ENCODE results near the gene FBXW2. TPM values are rescaled to one million over a fixed set of nuclear protein-coding genes. Genes with fewer than 3 reads are reported as not detected.
A peak's percentile ranks its signal among the peaks of the same experiment; 100 is the strongest.

The FBXW2 gene
- polyA plus RNA-seq, 6 donors from 2014 or later = 23.2 to 32.3 (median 31.6) TPM

DNA sequence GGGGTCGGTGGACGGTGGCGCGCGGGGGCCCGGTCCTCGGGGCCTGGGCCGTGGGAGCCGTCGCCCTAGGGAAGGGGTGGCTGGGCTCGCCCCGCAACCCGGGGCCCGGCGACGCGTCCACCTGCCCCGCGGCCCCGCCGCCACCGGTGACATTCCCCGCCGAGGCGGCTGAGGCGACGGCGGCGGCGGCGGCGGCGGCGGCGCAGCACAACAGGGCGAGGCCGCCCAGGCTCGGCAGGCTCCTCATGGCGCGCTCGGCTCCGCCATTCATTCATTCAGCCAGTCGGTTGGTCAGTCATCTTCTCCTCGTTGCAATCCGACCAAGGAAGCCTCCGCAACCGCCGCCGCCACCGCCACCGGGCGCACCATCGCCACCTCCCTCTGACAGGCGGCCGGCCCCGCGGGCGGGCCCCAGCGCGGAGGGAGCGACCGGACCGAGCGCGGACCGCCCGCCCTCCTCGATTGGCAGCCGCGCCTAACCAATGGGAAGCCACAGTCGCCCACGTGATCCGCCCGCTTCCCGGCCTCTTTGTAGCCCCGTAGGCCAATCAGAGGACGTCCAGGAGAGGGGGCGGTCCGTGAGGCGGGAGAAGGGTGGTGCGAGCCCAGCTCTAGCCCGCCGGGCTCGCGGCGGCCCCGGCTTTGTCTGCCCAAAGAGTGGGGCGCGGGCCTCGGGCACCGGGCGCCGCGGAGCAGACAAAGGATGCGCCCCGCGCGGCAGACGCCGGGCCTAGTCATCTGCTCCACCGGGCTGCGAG is 78.9 kb downstream of the FBXW2 start, which contains the start of gene MEGF9:
TSS of gene MEGF9 (minus strand) at position 383 of the 758 bp plus-strand sequence. CDS start at position 271, 112 bp downstream.
- no peaks in the 10 kb centered on the region for H3K36me3 Mint-ChIP-seq
- peaks cover 19 to 45% (median 27%) of the 10 kb centered on the region in 3 donors for H3K4me1 Mint-ChIP-seq
- peak within 1 kb of the TSS; percentile 45 to 92 (median 88) for H3K27ac Mint-ChIP-seq
- ATAC-seq (ENCODE audit: low read depth in 2 of 2) (peak; percentile 93), DNase-seq (peak; percentile 96)
- no peaks in the 10 kb centered on the region for H3K9me3 Mint-ChIP-seq
- H3K4me3 Mint-ChIP-seq = peak within 1 kb of the TSS; percentile 90 to 98 (median 96)
- H3K27me3 Mint-ChIP-seq = no peaks in the 10 kb centered on the region

DNA sequence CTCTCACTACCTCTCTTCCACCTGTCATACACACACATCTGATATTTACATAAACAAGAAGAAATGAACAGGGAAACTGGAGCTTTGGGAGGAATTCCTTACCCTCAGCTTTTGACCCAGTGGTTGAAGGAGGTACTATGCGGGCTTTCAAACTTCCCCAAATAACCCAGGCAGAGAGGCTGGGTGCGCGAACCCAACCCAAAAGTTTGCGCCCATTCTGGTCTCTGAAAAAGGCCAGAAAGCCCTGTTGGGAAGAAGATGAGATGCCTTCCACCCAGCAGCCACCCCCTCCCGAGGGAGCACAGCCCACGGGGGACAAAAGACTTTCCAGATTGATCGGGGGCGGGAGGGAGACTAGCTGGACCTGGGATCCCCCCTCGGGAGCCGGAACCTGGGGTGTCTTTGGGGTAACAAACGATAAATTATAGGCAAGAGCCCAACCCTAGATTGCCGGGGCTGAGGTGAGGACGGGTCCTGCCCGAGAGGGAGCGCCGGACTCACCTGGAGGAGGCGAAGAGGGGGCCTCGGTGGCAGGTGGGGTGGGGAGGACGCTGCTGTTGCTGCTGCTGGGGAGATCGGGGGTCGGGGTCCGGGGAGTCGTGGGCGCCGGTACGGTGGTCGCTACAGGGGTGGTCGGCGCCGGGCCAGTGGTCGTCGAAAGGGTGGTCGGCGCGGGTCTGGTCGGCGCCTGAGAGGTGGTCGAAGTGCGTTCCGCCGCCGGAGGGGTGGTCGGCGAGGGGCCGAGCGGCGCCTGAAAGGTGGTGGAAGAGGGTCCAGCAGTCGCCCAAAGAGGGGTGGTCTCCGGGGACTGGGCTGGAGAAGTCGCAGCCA is 79.7 kb downstream of the FBXW2 start:
- Mint-ChIP-seq H3K36me3 (no peaks in the 10 kb centered on the region), H3K27ac (peak overlapping the region; percentile 35 to 92 (median 87)), H3K4me1 (peaks cover 19 to 49% (median 27%) of the 10 kb centered on the region in 3 donors), H3K9me3 (no peaks in the 10 kb centered on the region), H3K4me3 (peak overlapping the region; percentile 90 to 98 (median 95)), H3K27me3 (no peaks in the 10 kb centered on the region)
- ATAC-seq (ENCODE audit: low read depth in 2 of 2) (no peak), DNase-seq (peak; percentile 27)

DNA sequence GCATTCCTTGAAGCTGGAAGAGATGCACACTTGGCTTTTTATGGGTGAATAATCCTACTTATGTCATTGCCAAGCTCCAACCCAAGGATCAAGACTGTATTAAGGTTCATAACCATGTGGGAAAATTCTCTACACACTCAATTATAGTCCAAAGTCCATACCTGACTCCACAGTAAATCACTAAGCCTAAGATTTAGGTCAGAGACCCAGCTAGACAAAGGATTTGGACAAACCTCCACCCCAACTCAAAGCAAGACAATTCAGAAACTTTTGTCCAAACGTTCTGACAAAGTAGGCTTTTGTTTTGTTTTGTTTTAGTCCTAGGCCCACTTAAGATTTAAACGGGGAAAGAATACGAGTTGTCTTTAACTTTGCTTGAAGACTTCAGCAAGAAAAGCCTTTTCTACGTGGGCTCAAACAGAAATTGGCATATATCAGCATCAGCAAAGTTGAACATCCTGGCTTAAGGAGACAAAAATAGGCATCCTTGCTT is 80.6 kb downstream of the FBXW2 start:
- Mint-ChIP-seq H3K36me3 (no peaks in the 10 kb centered on the region), H3K9me3 (no peaks in the 10 kb centered on the region), H3K4me3 (peak overlapping the region; percentile 90 to 98 (median 95)), H3K4me1 (peaks cover 19 to 49% (median 27%) of the 10 kb centered on the region in 3 donors), H3K27me3 (no peaks in the 10 kb centered on the region), H3K27ac (peak overlapping the region in 3 of 6 donors; percentile 81 to 92 (median 92))
- DNase-seq (no peak), ATAC-seq (ENCODE audit: low read depth in 2 of 2) (no peak)

DNA sequence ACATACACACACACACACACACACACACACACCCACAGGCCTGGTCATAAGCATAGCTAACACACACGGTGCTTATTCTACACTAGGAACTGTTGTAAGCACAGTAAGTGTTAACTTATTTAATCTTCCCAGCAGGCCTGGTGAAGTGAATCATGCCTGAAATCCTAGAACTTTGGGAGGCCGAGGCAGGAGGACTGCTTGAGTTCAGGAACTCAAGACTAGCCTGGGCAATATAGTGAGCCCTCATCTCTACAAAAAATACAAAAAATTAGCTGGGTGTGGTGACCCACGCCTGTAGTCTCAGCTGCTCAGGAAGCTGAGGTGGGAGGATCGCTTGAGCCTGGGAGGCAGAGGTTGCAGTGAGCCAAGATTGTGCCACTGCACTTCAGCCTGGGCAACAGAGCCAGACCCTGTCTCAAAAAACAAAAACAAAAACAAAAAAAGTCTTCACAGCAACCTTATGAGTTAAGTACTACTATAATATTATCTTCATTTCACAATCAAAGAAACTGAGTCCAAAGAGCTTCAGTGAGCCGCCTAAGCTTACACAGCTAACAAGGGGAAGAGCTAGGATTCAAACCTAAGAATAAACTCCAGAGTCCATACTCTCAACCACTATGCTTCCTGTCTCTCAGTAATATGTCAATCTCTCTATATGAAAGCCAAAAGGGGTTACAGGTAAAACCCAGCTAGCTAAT is 81.2 kb downstream of the FBXW2 start:
- Mint-ChIP-seq H3K27me3 (no peaks in the 10 kb centered on the region), H3K4me1 (peaks cover 19 to 49% (median 27%) of the 10 kb centered on the region in 3 donors), H3K27ac (peak overlapping the region; percentile 29 to 92 (median 88)), H3K36me3 (no peaks in the 10 kb centered on the region), H3K4me3 (peak overlapping the region; percentile 90 to 98 (median 95)), H3K9me3 (no peaks in the 10 kb centered on the region)
- DNase-seq (no peak), ATAC-seq (ENCODE audit: low read depth in 2 of 2) (no peak)

DNA sequence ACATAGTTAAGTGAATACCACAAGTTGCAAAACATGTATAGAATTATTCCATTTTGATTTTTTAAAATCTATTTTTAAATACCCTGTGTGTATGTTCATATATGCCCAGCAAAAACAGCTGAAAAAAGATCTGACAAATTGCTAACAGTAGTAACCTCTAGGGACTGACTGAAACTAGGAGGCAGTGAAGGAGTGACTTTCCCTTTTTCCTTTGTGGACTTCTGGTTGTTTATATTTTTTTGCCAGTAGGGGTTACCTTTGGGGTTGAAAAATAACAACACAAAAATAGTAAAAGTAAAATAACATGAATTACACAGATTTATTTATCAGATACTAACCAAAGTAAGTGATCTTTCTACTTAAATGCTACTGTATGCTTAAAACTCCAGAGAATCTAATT is 81.9 kb downstream of the FBXW2 start:
- ATAC-seq (ENCODE audit: low read depth in 2 of 2) (no peak), DNase-seq (no peak)
- Mint-ChIP-seq H3K27me3 (no peaks in the 10 kb centered on the region), H3K9me3 (no peaks in the 10 kb centered on the region), H3K4me3 (peak overlapping the region in 6 of 8 donors; percentile 25 to 98 (median 95)), H3K27ac (peak overlapping the region in 4 of 6 donors; percentile 81 to 92 (median 90)), H3K36me3 (no peaks in the 10 kb centered on the region), H3K4me1 (peaks cover 19 to 52% (median 27%) of the 10 kb centered on the region in 3 donors)

DNA sequence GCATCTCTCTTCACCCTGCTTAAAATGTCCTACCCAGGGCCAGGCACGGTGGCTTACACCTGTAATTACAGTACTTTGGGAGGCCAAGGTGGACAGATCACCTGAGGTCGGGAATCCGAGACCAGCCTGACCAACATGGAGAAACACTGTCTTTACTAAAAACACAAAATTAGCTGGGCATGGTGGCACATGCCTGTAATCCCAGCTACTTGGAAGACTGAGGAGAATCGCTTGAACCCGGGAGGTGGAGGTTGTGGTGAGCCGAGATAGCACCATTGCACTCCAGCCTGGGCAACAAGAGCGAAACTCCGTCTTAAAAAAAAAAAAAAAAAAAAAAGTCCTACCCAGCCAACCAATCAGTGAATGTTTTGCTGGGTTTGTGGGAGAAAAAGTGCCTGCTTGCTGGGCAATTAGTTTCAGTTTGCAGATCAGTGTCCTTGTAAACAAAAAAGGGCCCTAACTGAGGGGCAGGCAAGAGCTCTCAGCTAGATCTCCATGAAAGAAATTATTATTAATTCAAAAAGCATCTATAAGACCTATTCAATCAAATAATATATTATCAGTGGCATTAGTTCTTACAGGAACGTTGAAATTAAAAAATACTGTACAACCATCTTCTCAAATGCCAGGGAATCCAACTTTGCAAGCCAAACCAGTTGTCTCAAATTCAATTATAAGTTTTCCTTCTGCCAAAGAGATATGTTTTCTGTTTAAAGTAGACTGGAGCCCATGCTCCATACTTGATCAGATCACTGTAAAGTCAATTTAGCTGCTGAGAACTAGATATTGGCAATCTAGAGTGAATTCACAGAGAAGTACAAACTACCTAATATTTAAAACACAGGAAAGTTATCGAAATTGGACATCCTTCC is 82.9 kb downstream of the FBXW2 start:
- Mint-ChIP-seq H3K9me3 (no peaks in the 10 kb centered on the region), H3K4me3 (peak overlapping the region; percentile 67 to 98 (median 87)), H3K27me3 (no peaks in the 10 kb centered on the region), H3K4me1 (peaks cover 19 to 52% (median 27%) of the 10 kb centered on the region in 3 donors), H3K36me3 (no peaks in the 10 kb centered on the region), H3K27ac (peak overlapping the region; percentile 27 to 92 (median 85))
- DNase-seq = peak; percentile 48
- ATAC-seq (ENCODE audit: low read depth in 2 of 2) = no peak

- Mint-ChIP-seq H3K27me3 (no peaks in the 10 kb centered on the region), H3K9me3 (no peaks in the 10 kb centered on the region), H3K4me1 (peaks cover 19 to 48% (median 22%) of the 10 kb centered on the region in 3 donors), H3K4me3 (peak overlapping the region in 6 of 8 donors; percentile 70 to 98 (median 88)), H3K27ac (peak overlapping the region in 4 of 6 donors; percentile 14 to 92 (median 56)), H3K36me3 (no peaks in the 10 kb centered on the region)
- ATAC-seq (ENCODE audit: low read depth in 2 of 2) (no peak), DNase-seq (no peak)
Observed at GRCh38 chr9:120708526-120709224, 84.5 kb downstream of the FBXW2 start.

DNA sequence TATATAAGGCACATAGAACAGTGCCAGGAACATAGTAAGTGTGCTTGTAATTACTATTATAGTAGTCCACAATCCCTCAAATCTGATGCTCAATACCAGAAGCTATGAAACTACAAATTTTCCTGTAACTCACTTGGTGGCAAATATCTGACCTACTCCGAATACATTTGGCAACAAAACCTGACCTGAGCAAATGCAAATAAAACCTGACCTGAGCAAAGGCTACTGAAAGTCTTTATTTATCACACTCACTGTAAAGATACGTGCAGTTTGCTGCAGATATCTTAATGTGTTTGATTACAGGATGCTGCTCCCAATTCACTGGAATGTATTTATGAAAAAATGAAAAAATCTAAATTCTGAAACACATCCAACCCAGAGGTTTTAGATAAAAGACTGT is 86.0 kb downstream of the FBXW2 start:
- H3K27ac Mint-ChIP-seq = peak overlapping the region in 1 of 6 donors; percentile 50
- DNase-seq = no peak
- peak overlapping the region in 1 of 8 donors; percentile 21 for H3K4me3 Mint-ChIP-seq
- H3K36me3 Mint-ChIP-seq = no peaks in the 10 kb centered on the region
- no peak for ATAC-seq (ENCODE audit: low read depth in 2 of 2)
- peaks cover 7 to 34% (median 8%) of the 10 kb centered on the region in 3 donors for H3K4me1 Mint-ChIP-seq
- no peaks in the 10 kb centered on the region for H3K9me3 Mint-ChIP-seq
- H3K27me3 Mint-ChIP-seq = no peaks in the 10 kb centered on the region

Other genes starting within 250 kb of the FBXW2 start
- 10 to 100 TPM; 10.5 to 45.0 (median 26.7) TPM for gene CDK5RAP2, start 213.2 kb downstream of the FBXW2 start, polyA plus RNA-seq (ENCODE audit: low read depth in 6 of 6)
- 1 to 10 TPM; 4.4 to 5.6 (median 5.0) TPM for gene MEGF9, start 78.9 kb downstream of the FBXW2 start, polyA plus RNA-seq (ENCODE audit: low read depth in 6 of 6)
- 10 to 100 TPM in 5 of 6 donors, 1 to 10 TPM in 1; 3.6 to 22.8 (median 17.4) TPM for gene PSMD5, start 49.5 kb upstream of the FBXW2 start, polyA plus RNA-seq (ENCODE audit: low read depth in 6 of 6)
- gene PHF19, start 83.8 kb upstream of the FBXW2 start, polyA plus RNA-seq (ENCODE audit: low read depth in 6 of 6) = 1 to 10 TPM in 5 of 6 donors, under 1 TPM in 1; 0.26 to 5.4 (median 3.5) TPM
- gene TRAF1, start 133.4 kb upstream of the FBXW2 start, polyA plus RNA-seq (ENCODE audit: low read depth in 6 of 6) = under 1 TPM; 0.34 to 0.97 (median 0.72) TPM

Data from naive B cell (primary cell).